ENCODE data around the gene GPR78.

GPR78 gene

GRCh38 chr4:8543623-8544022, 36.6 kb upstream of the GPR78 start:
- no peaks in the 10 kb centered on the region for H3K27me3 ChIP-seq (ENCODE audit: low read depth, low read length)
- H3K79me2 ChIP-seq (ENCODE audit: low read length): no peaks in the 10 kb centered on the region
- H3K4me1 ChIP-seq (ENCODE audit: low read length): peaks cover 29% of the 10 kb centered on the region
- no peak overlapping the region for H3K4me2 ChIP-seq (ENCODE audit: low read length)
- no peak overlapping the region for H3K9ac ChIP-seq (ENCODE audit: low read length)
- no peak overlapping the region for H3K4me3 ChIP-seq (ENCODE audit: low read length)
- no peaks in the 10 kb centered on the region for H3K36me3 ChIP-seq (replicated peaks; ENCODE audit: low read depth, low read length)
- H3K27ac ChIP-seq (ENCODE audit: low read length): no peak overlapping the region
- H3K9me3 ChIP-seq (ENCODE audit: insufficient read depth, low read length): no peaks in the 10 kb centered on the region
- no peaks in the 10 kb centered on the region for H4K20me1 ChIP-seq (ENCODE audit: insufficient read depth, low read length)
- H2AFZ ChIP-seq (ENCODE audit: low read depth, low read length): no peak overlapping the region
- no peak for TF ChIP-seq EZH2phosphoT487 (IDR thresholded peaks at IDR 0.05; ENCODE audit: low read depth)
- TF ChIP-seq CTCF (IDR thresholded peaks at IDR 0.05; ENCODE audit: low read depth, low read length): no peak

- Histone ChIP-seq H4K20me1 (ENCODE audit: insufficient read depth, low read length) (no peaks in the 10 kb centered on the region), H3K79me2 (ENCODE audit: low read length) (no peaks in the 10 kb centered on the region), H3K4me3 (ENCODE audit: low read length) (no peak overlapping the region), H3K27ac (ENCODE audit: low read length) (no peak overlapping the region), H3K9me3 (ENCODE audit: insufficient read depth, low read length) (no peaks in the 10 kb centered on the region), H3K27me3 (ENCODE audit: low read depth, low read length) (no peaks in the 10 kb centered on the region), H3K4me2 (ENCODE audit: low read length) (no peak overlapping the region), H2AFZ (ENCODE audit: low read depth, low read length) (no peak overlapping the region), H3K4me1 (ENCODE audit: low read length) (peaks cover 22% of the 10 kb centered on the region), H3K36me3 (replicated peaks; ENCODE audit: low read depth, low read length) (no peaks in the 10 kb centered on the region), H3K9ac (ENCODE audit: low read length) (no peak overlapping the region)
- TF ChIP-seq CTCF (IDR thresholded peaks at IDR 0.05; ENCODE audit: low read depth, low read length) (no peak), EZH2phosphoT487 (IDR thresholded peaks at IDR 0.05; ENCODE audit: low read depth) (no peak)
Measured at GRCh38 chr4:8544282-8544681, 35.9 kb upstream of the GPR78 start.

- H3K36me3 ChIP-seq (replicated peaks; ENCODE audit: low read depth, low read length): no peaks in the 10 kb centered on the region
- TF ChIP-seq EZH2phosphoT487 (IDR thresholded peaks at IDR 0.05; ENCODE audit: low read depth) (no peak), CTCF (IDR thresholded peaks at IDR 0.05; ENCODE audit: low read depth, low read length) (no peak)
- no peak overlapping the region for H3K9ac ChIP-seq (ENCODE audit: low read length)
- H3K9me3 ChIP-seq (ENCODE audit: insufficient read depth, low read length): no peaks in the 10 kb centered on the region
- H3K79me2 ChIP-seq (ENCODE audit: low read length): no peaks in the 10 kb centered on the region
- H4K20me1 ChIP-seq (ENCODE audit: insufficient read depth, low read length): no peaks in the 10 kb centered on the region
- peaks cover 16% of the 10 kb centered on the region for H3K4me1 ChIP-seq (ENCODE audit: low read length)
- H2AFZ ChIP-seq (ENCODE audit: low read depth, low read length): no peak overlapping the region
- H3K4me3 ChIP-seq (ENCODE audit: low read length): no peak overlapping the region
- no peak overlapping the region for H3K27ac ChIP-seq (ENCODE audit: low read length)
- H3K4me2 ChIP-seq (ENCODE audit: low read length): no peak overlapping the region
- H3K27me3 ChIP-seq (ENCODE audit: low read depth, low read length): no peaks in the 10 kb centered on the region
Measured at GRCh38 chr4:8544741-8545438, 35.3 kb upstream of the GPR78 start.

GRCh38 chr4:8545439-8545765, 34.8 kb upstream of the GPR78 start:
- Histone ChIP-seq H3K4me3 (ENCODE audit: low read length) (no peak overlapping the region), H3K27ac (ENCODE audit: low read length) (no peak overlapping the region), H3K79me2 (ENCODE audit: low read length) (no peaks in the 10 kb centered on the region), H3K9ac (ENCODE audit: low read length) (no peak overlapping the region), H3K36me3 (replicated peaks; ENCODE audit: low read depth, low read length) (no peaks in the 10 kb centered on the region), H3K27me3 (ENCODE audit: low read depth, low read length) (no peaks in the 10 kb centered on the region), H3K4me2 (ENCODE audit: low read length) (no peak overlapping the region), H3K9me3 (ENCODE audit: insufficient read depth, low read length) (no peaks in the 10 kb centered on the region), H3K4me1 (ENCODE audit: low read length) (peaks cover 11% of the 10 kb centered on the region), H4K20me1 (ENCODE audit: insufficient read depth, low read length) (no peaks in the 10 kb centered on the region), H2AFZ (ENCODE audit: low read depth, low read length) (no peak overlapping the region)
- TF ChIP-seq EZH2phosphoT487 (IDR thresholded peaks at IDR 0.05; ENCODE audit: low read depth) (no peak), CTCF (IDR thresholded peaks at IDR 0.05; ENCODE audit: low read depth, low read length) (no peak)
